ENCODE results near the gene DLG2.

- TF ChIP-seq CTCF (IDR thresholded peaks at IDR 0.05) = no peak
- no peak for TF ChIP-seq POLR2A (IDR thresholded peaks at IDR 0.05; ENCODE audit: low read depth)
Measured at GRCh38 chr11:84381666-84382065, 1245.5 kb downstream of the DLG2 start.
